CD4-positive, alpha-beta T cell treated with Interleukin-15 for 1 hour (primary cell): ENCODE data around the gene MRPS5.

Source experiments
- DNase-seq: peaks from one replicate; pipeline ENCODE4 v3.0.0-alpha.2; 2020

The MRPS5 gene

GRCh38 chr2:95059656-95060370, 61.8 kb downstream of the MRPS5 start:
- DNase-seq: no peak

GRCh38 chr2:95058989-95059641, 62.5 kb downstream of the MRPS5 start:
- DNase-seq: no peak

- no peak for DNase-seq
Observed at GRCh38 chr2:95058466-95058988, 63.1 kb downstream of the MRPS5 start.

- DNase-seq: no peak
Observed at GRCh38 chr2:95057535-95058370, 63.9 kb downstream of the MRPS5 start.

- no peak for DNase-seq
Observed at GRCh38 chr2:95056461-95057459, 64.8 kb downstream of the MRPS5 start.

GRCh38 chr2:95056044-95056443, 65.6 kb downstream of the MRPS5 start:
- DNase-seq: no peak

- no peak for DNase-seq
Observed at GRCh38 chr2:95055262-95055661, 66.3 kb downstream of the MRPS5 start.

GRCh38 chr2:95054016-95054415, 67.6 kb downstream of the MRPS5 start:
- no peak for DNase-seq

- no peak for DNase-seq
Observed at GRCh38 chr2:95053543-95053942, 68.1 kb downstream of the MRPS5 start.

GRCh38 chr2:95052804-95053479, 68.7 kb downstream of the MRPS5 start:
- no peak for DNase-seq

- no peak for DNase-seq
Observed at GRCh38 chr2:95052307-95052706, 69.3 kb downstream of the MRPS5 start.

GRCh38 chr2:95051626-95052025, 70.0 kb downstream of the MRPS5 start:
- DNase-seq: no peak

- DNase-seq: no peak
Observed at GRCh38 chr2:95050385-95051300, 71.0 kb downstream of the MRPS5 start.

- no peak for DNase-seq
Observed at GRCh38 chr2:95049961-95050360, 71.6 kb downstream of the MRPS5 start.

- DNase-seq: no peak
Observed at GRCh38 chr2:95049683-95049955, 72.0 kb downstream of the MRPS5 start.

- no peak for DNase-seq
Observed at GRCh38 chr2:95048825-95049682, 72.6 kb downstream of the MRPS5 start.

- DNase-seq: no peak
Observed at GRCh38 chr2:95047629-95048510, 73.7 kb downstream of the MRPS5 start.

- no peak for DNase-seq
Observed at GRCh38 chr2:95046371-95047112, 75.1 kb downstream of the MRPS5 start.
